GM23248 (cell line): ENCODE results near the gene CCL23.
"Not testable (repeated sequence)": the region's sequence is repeated elsewhere in the genome, so short reads cannot be mapped to it uniquely, and the experiment has no call there.

ENCODE experiments used
- EZH2 ChIP-seq: fragments of 200-600 bp; sonication (generic); IDR thresholded peaks from 2 replicates; pipeline ENCODE4 v1.6.1; 2018; ENCODE audit warnings: antibody characterized with exemption, mild to moderate bottlenecking; ENCODE audit not compliant: insufficient read depth, poor library complexity, severe bottlenecking
- EZH2phosphoT487 ChIP-seq: fragments of 200-600 bp; sonication (generic); IDR thresholded peaks from 2 replicates; pipeline ENCODE4 v1.6.1; 2018; ENCODE audit warnings: antibody characterized with exemption, moderate library complexity, mild to moderate bottlenecking, low read depth; ENCODE audit not compliant: insufficient read depth

DNA sequence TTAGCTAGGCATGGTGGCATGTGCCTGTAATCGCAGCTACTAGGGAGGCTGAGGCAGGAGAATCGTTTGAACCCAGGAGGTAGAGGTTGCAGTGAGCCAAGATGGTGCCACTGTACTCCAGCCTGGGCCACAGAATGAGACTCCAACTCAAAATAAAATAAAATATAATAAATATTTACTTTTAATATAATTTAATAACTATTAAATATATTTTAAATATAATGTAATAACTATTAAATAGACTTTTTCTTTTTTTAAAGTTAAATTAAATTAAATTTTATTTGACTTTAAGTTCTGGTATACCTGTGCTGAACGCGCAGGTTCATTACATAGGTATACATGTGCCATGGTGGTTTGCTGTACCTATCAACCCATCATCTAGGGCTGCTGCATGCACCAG, 1.9 kb downstream of the CCL23 start:
- TF ChIP-seq EZH2, EZH2phosphoT487: not testable (repeated sequence)
